ENCODE results near the gene ZNF780B.

- TF ChIP-seq ZC3H10 (CRISPR knock-in tag; IDR thresholded peaks at IDR 0.05) = no peak
- no peak for TF ChIP-seq ZNF70 (CRISPR knock-in tag; IDR thresholded peaks at IDR 0.05)
- no peak for TF ChIP-seq SNAI2 (CRISPR knock-in tag; IDR thresholded peaks at IDR 0.05)
- TF ChIP-seq PATZ1 (CRISPR knock-in tag; IDR thresholded peaks at IDR 0.05; ENCODE audit: borderline replicate concordance) = no peak
Measured at GRCh38 chr19:40057166-40057565, 1.1 kb upstream of the ZNF780B start.
